ENCODE measurements around the gene RCAN1.

Gene RCAN1

DNA sequence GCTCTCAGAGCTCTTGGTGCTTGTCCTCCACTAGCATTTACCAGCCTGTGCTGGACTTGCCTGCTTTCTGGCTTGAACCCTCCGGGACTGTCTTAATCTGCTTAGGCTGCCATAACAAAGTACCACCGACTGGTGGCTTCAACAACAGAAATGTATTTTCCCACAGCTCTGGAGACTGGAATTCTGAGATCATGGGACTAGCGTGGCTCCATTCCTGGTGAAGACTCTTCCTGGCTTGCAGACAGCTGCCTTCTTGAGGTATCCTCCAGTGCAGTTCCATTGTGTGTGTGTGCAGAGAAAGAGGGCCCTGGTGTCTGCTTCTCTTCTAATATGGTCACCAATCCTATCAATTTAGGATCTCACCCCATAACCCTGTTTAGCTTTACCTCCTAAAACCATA is 22.0 kb upstream of the RCAN1 start:
- H3K4me3 ChIP-seq (ENCODE audit: low read depth, low read length): no peak overlapping the region
- TF ChIP-seq, protein P1, sequence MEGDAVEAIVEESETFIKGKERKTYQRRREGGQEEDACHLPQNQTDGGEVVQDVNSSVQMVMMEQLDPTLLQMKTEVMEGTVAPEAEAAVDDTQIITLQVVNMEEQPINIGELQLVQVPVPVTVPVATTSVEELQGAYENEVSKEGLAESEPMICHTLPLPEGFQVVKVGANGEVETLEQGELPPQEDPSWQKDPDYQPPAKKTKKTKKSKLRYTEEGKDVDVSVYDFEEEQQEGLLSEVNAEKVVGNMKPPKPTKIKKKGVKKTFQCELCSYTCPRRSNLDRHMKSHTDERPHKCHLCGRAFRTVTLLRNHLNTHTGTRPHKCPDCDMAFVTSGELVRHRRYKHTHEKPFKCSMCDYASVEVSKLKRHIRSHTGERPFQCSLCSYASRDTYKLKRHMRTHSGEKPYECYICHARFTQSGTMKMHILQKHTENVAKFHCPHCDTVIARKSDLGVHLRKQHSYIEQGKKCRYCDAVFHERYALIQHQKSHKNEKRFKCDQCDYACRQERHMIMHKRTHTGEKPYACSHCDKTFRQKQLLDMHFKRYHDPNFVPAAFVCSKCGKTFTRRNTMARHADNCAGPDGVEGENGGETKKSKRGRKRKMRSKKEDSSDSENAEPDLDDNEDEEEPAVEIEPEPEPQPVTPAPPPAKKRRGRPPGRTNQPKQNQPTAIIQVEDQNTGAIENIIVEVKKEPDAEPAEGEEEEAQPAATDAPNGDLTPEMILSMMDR (IDR thresholded peaks at IDR 0.05; ENCODE audit: low read depth, low read length): no peak

DNA sequence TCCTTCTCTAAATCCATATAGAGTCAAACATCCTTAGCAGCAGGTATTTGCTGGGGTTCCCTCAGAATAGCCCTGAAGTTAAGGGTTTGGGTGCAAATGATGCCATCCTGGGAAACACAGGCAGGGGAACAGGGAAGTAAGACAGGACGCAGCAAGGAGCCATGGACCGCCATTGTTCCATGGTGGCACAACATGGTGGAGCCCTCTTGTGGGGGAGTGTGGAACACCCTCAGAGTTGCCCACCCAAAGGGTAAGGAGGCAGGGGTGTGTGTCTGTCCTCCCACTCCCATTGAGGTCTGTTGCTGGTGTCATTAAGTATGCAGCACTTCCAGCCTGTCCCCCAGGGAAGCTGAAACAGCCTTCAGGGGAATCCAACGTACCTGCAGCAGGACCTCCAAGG is 20.4 kb upstream of the RCAN1 start:
- H3K4me3 ChIP-seq (ENCODE audit: low read depth, low read length): no peak overlapping the region
- TF ChIP-seq, protein P1 (IDR thresholded peaks at IDR 0.05; ENCODE audit: low read depth, low read length): 0 out of 2 replicates have a peak, but pooled peaks have one; percentile 16

- H3K4me3 ChIP-seq (ENCODE audit: low read depth, low read length): no peak overlapping the region
- TF ChIP-seq, protein P1 (IDR thresholded peaks at IDR 0.05; ENCODE audit: low read depth, low read length): no peak
Observed at GRCh38 chr21:34632498-34632897, 17.6 kb upstream of the RCAN1 start.

DNA sequence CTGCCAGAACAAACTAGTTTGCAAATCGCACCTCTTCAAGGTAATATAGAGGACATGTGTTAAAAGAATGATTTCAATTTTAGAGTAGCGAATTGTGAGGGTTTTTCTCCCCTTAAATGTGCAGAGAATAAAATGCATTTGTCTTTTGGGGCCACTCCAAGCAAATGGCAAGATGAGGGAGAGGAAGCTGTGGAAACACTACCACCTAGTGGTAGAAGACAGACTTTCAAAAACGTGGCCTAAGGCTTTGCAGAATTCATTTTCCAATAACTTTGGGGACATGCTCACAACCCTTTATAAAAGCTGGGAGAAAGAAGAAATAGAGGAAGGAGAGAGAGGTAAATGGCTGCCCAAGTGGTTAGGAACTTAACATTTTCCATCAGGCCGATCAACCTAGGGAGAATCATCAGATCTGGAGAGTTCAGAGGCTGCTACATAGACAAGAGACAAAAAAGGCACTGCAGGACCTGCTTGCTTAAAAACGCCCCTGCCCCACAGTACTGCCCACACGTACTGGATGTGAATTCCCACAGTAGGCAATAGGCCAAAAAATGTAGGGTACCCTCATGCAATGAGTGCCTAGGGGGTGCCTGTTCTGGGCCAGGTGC is 15.7 kb upstream of the RCAN1 start:
- H3K4me3 ChIP-seq (ENCODE audit: low read depth, low read length): no peak overlapping the region
- TF ChIP-seq, protein P1 (IDR thresholded peaks at IDR 0.05; ENCODE audit: low read depth, low read length): no peak

- H3K4me3 ChIP-seq (ENCODE audit: low read depth, low read length): no peak overlapping the region
- TF ChIP-seq, protein P1 (IDR thresholded peaks at IDR 0.05; ENCODE audit: low read depth, low read length): no peak
Observed at GRCh38 chr21:34626131-34626530, 11.2 kb upstream of the RCAN1 start.

DNA sequence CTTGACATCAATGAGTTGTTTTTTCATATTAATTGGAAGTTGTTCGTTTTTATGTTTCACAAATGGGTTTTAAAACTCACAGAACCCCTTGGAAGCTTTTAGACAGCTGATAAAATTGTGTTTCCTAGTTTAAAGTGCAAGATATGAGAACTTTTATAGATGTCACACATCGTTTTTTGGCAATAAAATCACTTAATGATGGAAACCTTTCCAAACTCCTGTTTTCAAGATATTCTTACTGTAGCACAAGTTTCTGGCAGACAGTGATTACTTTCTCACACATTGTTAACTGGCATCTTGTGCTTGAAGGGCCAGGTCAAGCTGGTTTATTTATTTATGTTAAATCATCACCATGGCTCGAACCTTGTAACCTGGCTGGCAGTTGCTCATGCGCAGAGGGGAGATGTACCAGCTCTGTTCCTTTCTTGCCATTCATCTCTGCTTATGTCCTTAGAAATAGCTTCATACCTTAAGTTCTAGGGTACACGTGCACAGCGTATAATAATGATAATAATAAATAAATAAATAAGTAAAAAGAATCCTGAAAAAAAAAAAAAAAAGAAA is 10.2 kb upstream of the RCAN1 start:
- H3K4me3 ChIP-seq (ENCODE audit: low read depth, low read length): no peak overlapping the region
- TF ChIP-seq, protein P1 (IDR thresholded peaks at IDR 0.05; ENCODE audit: low read depth, low read length): no peak

DNA sequence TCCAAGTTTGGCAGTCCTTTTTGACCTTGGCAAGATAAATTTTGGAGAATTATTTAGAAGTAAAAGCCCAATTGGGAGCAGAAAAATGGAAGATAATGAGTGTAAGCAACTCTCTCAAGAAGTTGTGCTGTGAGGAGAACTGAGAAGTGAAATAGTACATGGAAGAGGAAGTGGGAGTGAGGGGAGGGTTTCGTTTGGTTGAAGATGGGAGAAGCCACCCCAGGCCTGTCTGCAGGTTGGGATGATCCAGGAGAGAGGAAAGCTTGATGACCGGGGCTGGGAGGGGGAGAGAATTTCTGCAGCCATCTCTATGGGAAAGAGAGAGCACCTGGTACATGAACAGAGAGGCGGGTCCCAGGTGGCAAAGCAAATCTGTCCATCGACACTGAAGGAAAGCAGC is 8.6 kb upstream of the RCAN1 start:
- H3K4me3 ChIP-seq (ENCODE audit: low read depth, low read length): no peak overlapping the region
- TF ChIP-seq, protein P1 (IDR thresholded peaks at IDR 0.05; ENCODE audit: low read depth, low read length): no peak
